ENCODE results near the gene HLA-DRB5. TPM values are rescaled to one million over a fixed set of nuclear protein-coding genes. Genes with fewer than 3 reads are reported as not detected.

Gene HLA-DRB5
- total and polyA plus RNA-seq, 2 experiments from 2014 or later = not detected

DNA sequence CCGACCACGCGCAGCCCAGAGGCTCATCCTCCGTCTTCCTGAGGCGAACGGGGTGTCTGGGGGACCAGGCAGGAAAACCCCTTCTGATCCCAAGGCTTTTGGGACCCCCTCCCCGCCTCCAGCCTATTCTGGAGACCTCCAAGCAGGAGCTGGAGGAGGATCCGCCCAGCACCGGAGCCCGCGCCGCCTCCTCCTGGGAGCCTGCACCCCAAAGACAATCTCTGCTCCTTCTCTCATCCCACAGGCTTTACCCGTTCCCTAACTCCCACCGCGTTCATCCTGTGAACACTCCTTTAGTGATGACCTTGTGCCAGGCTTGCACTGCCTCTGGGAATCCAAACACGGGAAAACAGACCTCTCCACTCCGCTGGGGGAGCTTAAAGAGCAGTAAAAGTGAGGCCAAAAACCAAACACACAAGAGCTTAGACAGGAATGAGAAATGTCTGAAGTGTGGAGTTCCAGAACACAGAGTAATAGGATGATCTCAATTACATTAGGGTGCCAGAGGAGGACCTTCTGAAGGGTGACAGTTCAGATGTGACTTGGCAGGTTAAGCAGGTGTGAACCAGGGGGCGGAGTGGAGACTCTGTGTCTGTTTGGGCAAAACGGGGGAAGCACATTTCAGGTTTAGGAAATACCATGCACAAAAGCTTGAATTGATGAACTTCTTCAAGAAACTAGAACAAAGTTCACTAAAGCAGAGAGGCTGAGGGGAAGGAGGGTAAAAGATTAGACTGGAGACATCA, 7.6 kb downstream of the HLA-DRB5 start:
- Mint-ChIP-seq H3K9me3 (no peaks in the 10 kb centered on the region), H3K36me3 (ENCODE audit: low read depth) (no peaks in the 10 kb centered on the region), H3K4me3 (no peak overlapping the region), H3K27ac (no peak overlapping the region), H3K27me3 (ENCODE audit: insufficient read depth, low read depth, poor library complexity) (no peaks in the 10 kb centered on the region), H3K4me1 (peaks cover 12% of the 10 kb centered on the region; the same call in 2 of the 3 replicates)
- H2AFZ ChIP-seq = no peak overlapping the region
- H3K27ac ChIP-seq (ENCODE audit: low read depth) = no peak overlapping the region
- H3K27me3 ChIP-seq (ENCODE audit: insufficient read depth) = no peaks in the 10 kb centered on the region
- DNase-seq (ENCODE audit: low spot score) (no peak), ATAC-seq (peak; percentile 56)
- H3K36me3 ChIP-seq (ENCODE audit: insufficient read depth) = no peaks in the 10 kb centered on the region
- H3K79me2 ChIP-seq (replicated peaks; ENCODE audit: insufficient read depth) = no peaks in the 10 kb centered on the region
- TF ChIP-seq EZH2phosphoT487 (IDR thresholded peaks at IDR 0.05; ENCODE audit: unreplicated experiment) = no peak
- TF ChIP-seq, protein P1, sequence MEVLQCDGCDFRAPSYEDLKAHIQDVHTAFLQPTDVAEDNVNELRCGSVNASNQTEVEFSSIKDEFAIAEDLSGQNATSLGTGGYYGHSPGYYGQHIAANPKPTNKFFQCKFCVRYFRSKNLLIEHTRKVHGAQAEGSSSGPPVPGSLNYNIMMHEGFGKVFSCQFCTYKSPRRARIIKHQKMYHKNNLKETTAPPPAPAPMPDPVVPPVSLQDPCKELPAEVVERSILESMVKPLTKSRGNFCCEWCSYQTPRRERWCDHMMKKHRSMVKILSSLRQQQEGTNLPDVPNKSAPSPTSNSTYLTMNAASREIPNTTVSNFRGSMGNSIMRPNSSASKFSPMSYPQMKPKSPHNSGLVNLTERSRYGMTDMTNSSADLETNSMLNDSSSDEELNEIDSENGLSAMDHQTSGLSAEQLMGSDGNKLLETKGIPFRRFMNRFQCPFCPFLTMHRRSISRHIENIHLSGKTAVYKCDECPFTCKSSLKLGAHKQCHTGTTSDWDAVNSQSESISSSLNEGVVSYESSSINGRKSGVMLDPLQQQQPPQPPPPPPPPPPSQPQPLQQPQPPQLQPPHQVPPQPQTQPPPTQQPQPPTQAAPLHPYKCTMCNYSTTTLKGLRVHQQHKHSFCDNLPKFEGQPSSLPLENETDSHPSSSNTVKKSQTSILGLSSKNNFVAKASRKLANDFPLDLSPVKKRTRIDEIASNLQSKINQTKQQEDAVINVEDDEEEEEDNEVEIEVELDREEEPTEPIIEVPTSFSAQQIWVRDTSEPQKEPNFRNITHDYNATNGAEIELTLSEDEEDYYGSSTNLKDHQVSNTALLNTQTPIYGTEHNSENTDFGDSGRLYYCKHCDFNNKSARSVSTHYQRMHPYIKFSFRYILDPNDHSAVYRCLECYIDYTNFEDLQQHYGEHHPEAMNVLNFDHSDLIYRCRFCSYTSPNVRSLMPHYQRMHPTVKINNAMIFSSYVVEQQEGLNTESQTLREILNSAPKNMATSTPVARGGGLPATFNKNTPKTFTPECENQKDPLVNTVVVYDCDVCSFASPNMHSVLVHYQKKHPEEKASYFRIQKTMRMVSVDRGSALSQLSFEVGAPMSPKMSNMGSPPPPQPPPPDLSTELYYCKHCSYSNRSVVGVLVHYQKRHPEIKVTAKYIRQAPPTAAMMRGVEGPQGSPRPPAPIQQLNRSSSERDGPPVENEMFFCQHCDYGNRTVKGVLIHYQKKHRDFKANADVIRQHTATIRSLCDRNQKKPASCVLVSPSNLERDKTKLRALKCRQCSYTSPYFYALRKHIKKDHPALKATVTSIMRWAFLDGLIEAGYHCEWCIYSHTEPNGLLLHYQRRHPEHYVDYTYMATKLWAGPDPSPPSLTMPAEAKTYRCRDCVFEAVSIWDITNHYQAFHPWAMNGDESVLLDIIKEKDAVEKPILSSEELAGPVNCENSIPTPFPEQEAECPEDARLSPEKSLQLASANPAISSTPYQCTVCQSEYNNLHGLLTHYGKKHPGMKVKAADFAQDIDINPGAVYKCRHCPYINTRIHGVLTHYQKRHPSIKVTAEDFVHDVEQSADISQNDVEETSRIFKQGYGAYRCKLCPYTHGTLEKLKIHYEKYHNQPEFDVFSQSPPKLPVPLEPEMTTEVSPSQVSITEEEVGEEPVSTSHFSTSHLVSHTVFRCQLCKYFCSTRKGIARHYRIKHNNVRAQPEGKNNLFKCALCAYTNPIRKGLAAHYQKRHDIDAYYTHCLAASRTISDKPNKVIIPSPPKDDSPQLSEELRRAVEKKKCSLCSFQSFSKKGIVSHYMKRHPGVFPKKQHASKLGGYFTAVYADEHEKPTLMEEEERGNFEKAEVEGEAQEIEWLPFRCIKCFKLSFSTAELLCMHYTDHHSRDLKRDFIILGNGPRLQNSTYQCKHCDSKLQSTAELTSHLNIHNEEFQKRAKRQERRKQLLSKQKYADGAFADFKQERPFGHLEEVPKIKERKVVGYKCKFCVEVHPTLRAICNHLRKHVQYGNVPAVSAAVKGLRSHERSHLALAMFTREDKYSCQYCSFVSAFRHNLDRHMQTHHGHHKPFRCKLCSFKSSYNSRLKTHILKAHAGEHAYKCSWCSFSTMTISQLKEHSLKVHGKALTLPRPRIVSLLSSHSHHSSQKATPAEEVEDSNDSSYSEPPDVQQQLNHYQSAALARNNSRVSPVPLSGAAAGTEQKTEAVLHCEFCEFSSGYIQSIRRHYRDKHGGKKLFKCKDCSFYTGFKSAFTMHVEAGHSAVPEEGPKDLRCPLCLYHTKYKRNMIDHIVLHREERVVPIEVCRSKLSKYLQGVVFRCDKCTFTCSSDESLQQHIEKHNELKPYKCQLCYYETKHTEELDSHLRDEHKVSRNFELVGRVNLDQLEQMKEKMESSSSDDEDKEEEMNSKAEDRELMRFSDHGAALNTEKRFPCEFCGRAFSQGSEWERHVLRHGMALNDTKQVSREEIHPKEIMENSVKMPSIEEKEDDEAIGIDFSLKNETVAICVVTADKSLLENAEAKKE (CRISPR knock-in tag; IDR thresholded peaks at IDR 0.05) = no peak
- no peak for TF ChIP-seq NANOG (IDR thresholded peaks at IDR 0.05; ENCODE audit: borderline replicate concordance)
- H3K4me1 ChIP-seq (ENCODE audit: insufficient read depth) = no peaks in the 10 kb centered on the region
- no peak overlapping the region for H3K4me2 ChIP-seq
- H3F3A ChIP-seq (replicated peaks; ENCODE audit: low read depth) = no peaks in the 10 kb centered on the region
- no peaks in the 10 kb centered on the region for H4K20me1 ChIP-seq (replicated peaks; ENCODE audit: insufficient read depth)
- H3K4me3 ChIP-seq = no peak overlapping the region
- H3K9me2 ChIP-seq (ENCODE audit: insufficient read depth) = no peaks in the 10 kb centered on the region

DNA sequence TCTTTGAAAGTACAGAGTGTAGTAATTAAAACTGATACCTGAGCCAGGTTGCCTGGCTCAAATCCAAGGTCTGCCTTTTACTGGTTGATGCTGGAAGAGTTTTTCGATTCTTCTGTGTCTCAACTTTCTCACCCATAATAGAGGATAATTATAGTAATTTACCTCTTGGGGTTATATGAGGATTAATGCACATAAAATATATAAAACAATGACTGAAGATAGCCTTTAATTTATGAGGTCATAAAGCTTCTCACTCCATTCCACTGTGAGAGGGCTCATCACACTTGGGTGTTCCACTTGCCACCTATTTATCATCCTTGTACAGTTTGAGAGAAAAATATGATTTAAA, 10.2 kb downstream of the HLA-DRB5 start:
- Mint-ChIP-seq H3K27me3 (ENCODE audit: insufficient read depth, low read depth, poor library complexity) (no peaks in the 10 kb centered on the region), H3K27ac (no peak overlapping the region), H3K4me3 (no peak overlapping the region), H3K36me3 (ENCODE audit: low read depth) (no peaks in the 10 kb centered on the region), H3K4me1 (peaks cover 12% of the 10 kb centered on the region; the same call in 2 of the 3 replicates), H3K9me3 (no peaks in the 10 kb centered on the region)
- no peak overlapping the region for H3K4me3 ChIP-seq
- H4K20me1 ChIP-seq (replicated peaks; ENCODE audit: insufficient read depth) = no peaks in the 10 kb centered on the region
- DNase-seq (ENCODE audit: low spot score) (no peak), ATAC-seq (no peak)
- H3K27ac ChIP-seq (ENCODE audit: low read depth) = no peak overlapping the region
- H3F3A ChIP-seq (replicated peaks; ENCODE audit: low read depth) = no peaks in the 10 kb centered on the region
- H3K27me3 ChIP-seq (ENCODE audit: insufficient read depth) = no peaks in the 10 kb centered on the region
- no peaks in the 10 kb centered on the region for H3K9me2 ChIP-seq (ENCODE audit: insufficient read depth)
- H3K4me2 ChIP-seq = no peak overlapping the region
- H3K79me2 ChIP-seq (replicated peaks; ENCODE audit: insufficient read depth) = no peaks in the 10 kb centered on the region
- H3K36me3 ChIP-seq (ENCODE audit: insufficient read depth) = no peaks in the 10 kb centered on the region
- no peak overlapping the region for H2AFZ ChIP-seq
- H3K4me1 ChIP-seq (ENCODE audit: insufficient read depth) = no peaks in the 10 kb centered on the region
- TF ChIP-seq EZH2 (IDR thresholded peaks at IDR 0.05; ENCODE audit: low read depth, unreplicated experiment) (no peak), STAT1 (IDR thresholded peaks at IDR 0.05; ENCODE audit: unreplicated experiment) (no peak), ZNF331 (CRISPR knock-in tag; IDR thresholded peaks at IDR 0.05; ENCODE audit: low read depth) (no peak), CREB1 (CRISPR knock-in tag; IDR thresholded peaks at IDR 0.05; ENCODE audit: low read depth) (no peak), NANOG (IDR thresholded peaks at IDR 0.05; ENCODE audit: borderline replicate concordance) (no peak), JUNB (IDR thresholded peaks at IDR 0.05; ENCODE audit: unreplicated experiment) (no peak)
- TF ChIP-seq, protein P2, sequence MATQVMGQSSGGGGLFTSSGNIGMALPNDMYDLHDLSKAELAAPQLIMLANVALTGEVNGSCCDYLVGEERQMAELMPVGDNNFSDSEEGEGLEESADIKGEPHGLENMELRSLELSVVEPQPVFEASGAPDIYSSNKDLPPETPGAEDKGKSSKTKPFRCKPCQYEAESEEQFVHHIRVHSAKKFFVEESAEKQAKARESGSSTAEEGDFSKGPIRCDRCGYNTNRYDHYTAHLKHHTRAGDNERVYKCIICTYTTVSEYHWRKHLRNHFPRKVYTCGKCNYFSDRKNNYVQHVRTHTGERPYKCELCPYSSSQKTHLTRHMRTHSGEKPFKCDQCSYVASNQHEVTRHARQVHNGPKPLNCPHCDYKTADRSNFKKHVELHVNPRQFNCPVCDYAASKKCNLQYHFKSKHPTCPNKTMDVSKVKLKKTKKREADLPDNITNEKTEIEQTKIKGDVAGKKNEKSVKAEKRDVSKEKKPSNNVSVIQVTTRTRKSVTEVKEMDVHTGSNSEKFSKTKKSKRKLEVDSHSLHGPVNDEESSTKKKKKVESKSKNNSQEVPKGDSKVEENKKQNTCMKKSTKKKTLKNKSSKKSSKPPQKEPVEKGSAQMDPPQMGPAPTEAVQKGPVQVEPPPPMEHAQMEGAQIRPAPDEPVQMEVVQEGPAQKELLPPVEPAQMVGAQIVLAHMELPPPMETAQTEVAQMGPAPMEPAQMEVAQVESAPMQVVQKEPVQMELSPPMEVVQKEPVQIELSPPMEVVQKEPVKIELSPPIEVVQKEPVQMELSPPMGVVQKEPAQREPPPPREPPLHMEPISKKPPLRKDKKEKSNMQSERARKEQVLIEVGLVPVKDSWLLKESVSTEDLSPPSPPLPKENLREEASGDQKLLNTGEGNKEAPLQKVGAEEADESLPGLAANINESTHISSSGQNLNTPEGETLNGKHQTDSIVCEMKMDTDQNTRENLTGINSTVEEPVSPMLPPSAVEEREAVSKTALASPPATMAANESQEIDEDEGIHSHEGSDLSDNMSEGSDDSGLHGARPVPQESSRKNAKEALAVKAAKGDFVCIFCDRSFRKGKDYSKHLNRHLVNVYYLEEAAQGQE (IDR thresholded peaks at IDR 0.05; ENCODE audit: unreplicated experiment) = no peak
- TF ChIP-seq, protein P3, sequence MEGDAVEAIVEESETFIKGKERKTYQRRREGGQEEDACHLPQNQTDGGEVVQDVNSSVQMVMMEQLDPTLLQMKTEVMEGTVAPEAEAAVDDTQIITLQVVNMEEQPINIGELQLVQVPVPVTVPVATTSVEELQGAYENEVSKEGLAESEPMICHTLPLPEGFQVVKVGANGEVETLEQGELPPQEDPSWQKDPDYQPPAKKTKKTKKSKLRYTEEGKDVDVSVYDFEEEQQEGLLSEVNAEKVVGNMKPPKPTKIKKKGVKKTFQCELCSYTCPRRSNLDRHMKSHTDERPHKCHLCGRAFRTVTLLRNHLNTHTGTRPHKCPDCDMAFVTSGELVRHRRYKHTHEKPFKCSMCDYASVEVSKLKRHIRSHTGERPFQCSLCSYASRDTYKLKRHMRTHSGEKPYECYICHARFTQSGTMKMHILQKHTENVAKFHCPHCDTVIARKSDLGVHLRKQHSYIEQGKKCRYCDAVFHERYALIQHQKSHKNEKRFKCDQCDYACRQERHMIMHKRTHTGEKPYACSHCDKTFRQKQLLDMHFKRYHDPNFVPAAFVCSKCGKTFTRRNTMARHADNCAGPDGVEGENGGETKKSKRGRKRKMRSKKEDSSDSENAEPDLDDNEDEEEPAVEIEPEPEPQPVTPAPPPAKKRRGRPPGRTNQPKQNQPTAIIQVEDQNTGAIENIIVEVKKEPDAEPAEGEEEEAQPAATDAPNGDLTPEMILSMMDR (conservative IDR thresholded peaks at IDR 0.05; ENCODE audit: low read depth in 2 of 2) = no peak

Data from GM23338 (cell line).